GM12872 (cell line): ENCODE results near the gene SPRR2D.

Experiments used
- TF ChIP-seq, protein P1 (sequence below): IDR thresholded peaks from 3 replicates; pipeline ENCODE4 v1.5.1; 2011; ENCODE audit warnings: low read depth, mild to moderate bottlenecking, low read length, moderate library complexity; ENCODE audit not compliant: insufficient read depth

The SPRR2D gene

DNA sequence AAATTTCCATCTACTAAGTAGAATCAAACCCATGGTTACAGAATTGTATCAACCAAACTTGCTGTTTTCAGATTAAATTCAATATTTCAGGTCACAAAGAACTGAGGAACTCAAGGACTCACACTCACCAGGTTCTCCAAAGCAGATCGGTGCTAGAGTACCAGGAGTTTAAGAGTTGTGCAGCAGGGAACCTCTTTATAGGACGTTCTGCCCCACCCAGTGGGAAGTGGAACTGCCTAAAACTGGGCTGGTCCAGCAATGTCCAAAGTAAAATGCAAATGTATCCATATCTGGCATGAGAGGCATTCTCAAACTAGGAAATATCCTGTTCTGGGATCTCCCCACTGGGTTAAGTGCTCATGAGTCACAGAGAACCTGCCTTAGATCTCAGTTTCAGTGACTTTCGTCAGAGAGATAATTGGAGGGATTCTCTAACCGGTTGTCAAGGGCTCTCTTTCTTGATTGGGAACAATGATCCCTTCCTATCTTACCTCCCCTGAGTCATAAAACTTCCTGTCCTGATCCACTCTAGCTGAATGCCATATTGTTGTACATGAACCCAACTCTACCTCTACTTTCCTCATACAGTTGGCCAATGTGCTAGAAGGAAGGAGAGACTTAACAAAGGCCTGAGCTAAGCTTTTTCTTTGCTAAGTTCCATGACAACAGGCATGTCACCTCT is at the start of gene SPRR2D:
Gene SPRR2D (minus strand): TSS at position 171 of the 682 bp plus-strand sequence. CDS start 774 bp downstream, outside the sequence.
- TF ChIP-seq, protein P1, sequence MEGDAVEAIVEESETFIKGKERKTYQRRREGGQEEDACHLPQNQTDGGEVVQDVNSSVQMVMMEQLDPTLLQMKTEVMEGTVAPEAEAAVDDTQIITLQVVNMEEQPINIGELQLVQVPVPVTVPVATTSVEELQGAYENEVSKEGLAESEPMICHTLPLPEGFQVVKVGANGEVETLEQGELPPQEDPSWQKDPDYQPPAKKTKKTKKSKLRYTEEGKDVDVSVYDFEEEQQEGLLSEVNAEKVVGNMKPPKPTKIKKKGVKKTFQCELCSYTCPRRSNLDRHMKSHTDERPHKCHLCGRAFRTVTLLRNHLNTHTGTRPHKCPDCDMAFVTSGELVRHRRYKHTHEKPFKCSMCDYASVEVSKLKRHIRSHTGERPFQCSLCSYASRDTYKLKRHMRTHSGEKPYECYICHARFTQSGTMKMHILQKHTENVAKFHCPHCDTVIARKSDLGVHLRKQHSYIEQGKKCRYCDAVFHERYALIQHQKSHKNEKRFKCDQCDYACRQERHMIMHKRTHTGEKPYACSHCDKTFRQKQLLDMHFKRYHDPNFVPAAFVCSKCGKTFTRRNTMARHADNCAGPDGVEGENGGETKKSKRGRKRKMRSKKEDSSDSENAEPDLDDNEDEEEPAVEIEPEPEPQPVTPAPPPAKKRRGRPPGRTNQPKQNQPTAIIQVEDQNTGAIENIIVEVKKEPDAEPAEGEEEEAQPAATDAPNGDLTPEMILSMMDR = no peak

DNA sequence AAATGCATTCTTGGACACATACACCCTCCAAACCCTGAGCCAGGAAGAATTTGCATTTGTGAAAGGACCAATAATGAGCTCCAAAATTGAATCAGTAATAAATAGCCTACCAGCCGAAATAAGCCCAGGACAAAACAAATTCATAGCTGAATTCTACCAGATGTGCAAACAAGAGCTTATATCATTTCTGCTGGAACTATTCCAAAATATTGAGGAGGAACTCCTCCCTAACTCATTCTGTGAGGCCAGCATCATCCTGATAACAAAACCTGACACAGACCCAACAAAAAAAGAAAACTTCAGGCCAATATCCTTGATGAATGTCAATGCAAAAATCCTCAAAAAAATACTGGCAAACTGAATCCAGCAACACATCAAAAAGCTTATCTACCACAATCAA is 46.7 kb upstream of the SPRR2D start:
- TF ChIP-seq, protein P1 = no peak

DNA sequence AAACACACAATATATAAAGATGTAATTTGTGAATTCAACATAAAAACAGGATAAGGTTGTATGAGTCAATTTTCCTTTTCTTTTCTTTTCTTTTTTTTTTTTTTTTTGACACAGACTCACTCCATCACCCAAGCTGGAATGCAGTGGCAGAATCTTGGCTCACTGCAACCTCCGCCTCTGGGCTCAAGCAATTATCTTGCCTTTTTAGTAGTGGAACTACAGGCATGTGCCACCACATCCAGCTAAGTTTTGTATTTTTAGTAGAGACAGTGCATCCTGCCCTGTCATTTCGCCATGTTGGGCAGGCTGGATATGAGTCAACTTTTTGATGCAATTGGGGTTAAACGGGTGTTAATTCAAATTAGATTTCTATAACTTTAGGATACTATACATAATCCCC is 40.8 kb upstream of the SPRR2D start:
- TF ChIP-seq, protein P1 = no peak

DNA sequence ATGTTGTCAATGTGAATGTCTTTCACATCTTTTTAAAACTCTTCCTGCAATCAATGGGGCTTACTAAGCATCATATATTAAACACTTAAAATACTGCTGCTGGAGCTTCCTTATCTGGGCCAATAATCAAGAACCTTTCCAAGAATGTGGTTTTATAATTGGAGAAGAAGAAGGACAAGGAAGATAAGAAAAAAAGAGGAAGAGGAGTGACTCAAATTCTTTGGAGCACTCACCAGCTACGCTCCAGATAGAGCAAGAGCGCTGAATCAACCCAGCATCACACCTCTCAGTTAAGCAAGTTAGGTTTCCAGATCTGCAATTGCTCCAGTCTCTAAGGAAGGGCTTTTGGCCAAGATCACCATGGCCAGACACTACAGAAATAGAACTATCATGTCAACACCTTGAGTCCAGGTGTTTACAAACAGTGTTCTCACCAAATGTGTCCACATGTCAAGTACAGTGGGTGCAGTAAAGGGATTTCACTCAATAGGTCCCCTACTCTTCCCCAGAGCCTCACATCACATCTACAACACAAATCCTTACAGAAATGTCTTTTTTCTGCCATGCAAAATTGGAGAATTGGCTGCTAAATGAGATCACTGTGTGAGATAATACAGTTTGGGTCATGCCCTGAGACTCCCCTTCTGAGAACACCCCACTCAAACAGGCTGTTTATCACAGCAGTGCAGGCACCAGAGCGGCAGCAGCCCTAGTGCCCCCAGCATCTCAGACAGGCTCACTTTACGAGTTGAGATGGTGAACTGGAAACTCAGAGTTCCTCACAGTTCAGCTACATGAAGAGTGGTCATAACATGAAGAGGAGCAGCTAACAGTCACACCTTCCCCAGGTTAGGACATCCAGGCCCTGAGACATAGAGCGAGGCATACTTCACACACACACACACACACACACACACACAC is 32.1 kb upstream of the SPRR2D start:
- TF ChIP-seq, protein P1 = no peak

DNA sequence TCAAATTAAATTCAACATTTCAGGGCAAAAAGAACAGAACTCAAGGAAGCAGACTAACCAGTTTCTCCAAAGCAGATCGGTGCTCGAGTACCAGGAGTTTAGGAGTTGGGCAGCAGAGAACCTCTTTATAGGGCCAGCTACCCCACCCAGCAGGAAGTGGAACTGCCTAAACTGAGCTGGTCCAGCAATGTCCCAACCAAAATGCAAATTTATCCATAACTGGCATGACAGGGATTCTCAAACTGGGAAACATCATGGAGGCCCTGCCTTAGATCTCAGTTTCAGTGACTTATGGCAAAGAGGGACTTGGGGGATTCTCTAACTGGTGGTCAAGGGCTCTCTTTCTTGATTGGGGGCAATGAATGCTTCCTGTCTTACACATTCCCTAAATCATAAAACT is 30.6 kb upstream of the SPRR2D start, which contains the start of gene SPRR2B:
Gene SPRR2B (minus strand): TSS at position 101 of the 400 bp plus-strand sequence. CDS start 772 bp downstream, outside the sequence.
- TF ChIP-seq, protein P1 = no peak

DNA sequence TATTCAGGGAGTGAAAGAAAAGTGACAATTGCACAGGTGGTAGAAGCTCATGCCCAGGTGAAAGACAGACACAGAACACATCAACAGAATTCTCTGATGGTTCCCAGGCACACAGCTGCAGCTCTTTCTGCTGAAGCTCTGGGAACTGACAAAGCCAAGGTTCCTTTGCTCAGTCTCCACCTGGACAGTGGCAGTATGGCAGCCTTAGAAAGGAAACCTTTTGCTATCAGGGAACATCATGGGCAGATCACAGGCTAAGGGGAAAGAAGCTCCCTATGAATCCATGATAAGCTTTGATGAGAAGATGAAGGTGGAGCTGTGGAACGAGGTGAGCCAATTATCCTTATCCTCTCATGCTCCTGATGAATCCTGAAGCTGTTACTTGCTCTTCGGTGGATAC is 29.3 kb upstream of the SPRR2D start:
- TF ChIP-seq, protein P1 = no peak
